ENCODE measurements around the gene VGF. TPM values are rescaled to one million over a fixed set of nuclear protein-coding genes. Genes with fewer than 3 reads are reported as not detected.
"Not testable (repeated sequence)": the region's sequence is repeated elsewhere in the genome, so short reads cannot be mapped to it uniquely, and the experiment has no call there.

VGF gene
- total RNA-seq, 1 donor from 2014 or later = 0.16 TPM

- H3K4me1 Mint-ChIP-seq (ENCODE audit: unreplicated experiment) = peaks cover 85% of the 10 kb centered on the region
Observed at GRCh38 chr7:101134399-101134980, 30.9 kb downstream of the VGF start.

GRCh38 chr7:101133621-101134398, 31.6 kb downstream of the VGF start:
- peak overlapping the region; percentile 47 for H3K4me3 Mint-ChIP-seq (ENCODE audit: unreplicated experiment)
- peak overlapping the region; percentile 97 for H3K27ac Mint-ChIP-seq (ENCODE audit: unreplicated experiment)
- peaks cover 88% of the 10 kb centered on the region for H3K4me1 Mint-ChIP-seq (ENCODE audit: unreplicated experiment)
- no peaks in the 10 kb centered on the region for H3K9me3 Mint-ChIP-seq (ENCODE audit: unreplicated experiment)
- DNase-seq (ENCODE audit: extremely low spot score, unreplicated experiment) = no peak
- TF ChIP-seq CTCF (IDR thresholded peaks at IDR 0.05) = no peak
- peaks cover 75% of the 10 kb centered on the region for H3K36me3 Mint-ChIP-seq (ENCODE audit: unreplicated experiment)
- no peaks in the 10 kb centered on the region for H3K27me3 Mint-ChIP-seq (ENCODE audit: unreplicated experiment)

More at GRCh38 chr7:101134399-101134980, 30.9 kb downstream of the VGF start:
- TF ChIP-seq CTCF (IDR thresholded peaks at IDR 0.05) = no peak
- Mint-ChIP-seq H3K9me3 (ENCODE audit: unreplicated experiment) (no peaks in the 10 kb centered on the region), H3K4me3 (ENCODE audit: unreplicated experiment) (peak overlapping the region; percentile 47), H3K36me3 (ENCODE audit: unreplicated experiment) (peaks cover 72% of the 10 kb centered on the region), H3K27ac (ENCODE audit: unreplicated experiment) (peak overlapping the region; percentile 97), H3K27me3 (ENCODE audit: unreplicated experiment) (no peaks in the 10 kb centered on the region)
- no peak for DNase-seq (ENCODE audit: extremely low spot score, unreplicated experiment)

GRCh38 chr7:101132626-101133600, 32.5 kb downstream of the VGF start:
- peaks cover 90% of the 10 kb centered on the region for H3K4me1 Mint-ChIP-seq (ENCODE audit: unreplicated experiment)
- DNase-seq (ENCODE audit: extremely low spot score, unreplicated experiment); H3K9me3 Mint-ChIP-seq (ENCODE audit: unreplicated experiment); H3K27me3 Mint-ChIP-seq (ENCODE audit: unreplicated experiment): not testable (repeated sequence)
- H3K36me3 Mint-ChIP-seq (ENCODE audit: unreplicated experiment) = peaks cover 77% of the 10 kb centered on the region
- peak overlapping the region; percentile 97 for H3K27ac Mint-ChIP-seq (ENCODE audit: unreplicated experiment)
- peak overlapping the region; percentile 39 for H3K4me3 Mint-ChIP-seq (ENCODE audit: unreplicated experiment)

- Mint-ChIP-seq H3K27me3 (ENCODE audit: unreplicated experiment) (no peaks in the 10 kb centered on the region), H3K36me3 (ENCODE audit: unreplicated experiment) (peaks cover 54% of the 10 kb centered on the region), H3K27ac (ENCODE audit: unreplicated experiment) (peak overlapping the region; percentile 100), H3K4me1 (ENCODE audit: unreplicated experiment) (peaks cover 93% of the 10 kb centered on the region), H3K9me3 (ENCODE audit: unreplicated experiment) (no peaks in the 10 kb centered on the region), H3K4me3 (ENCODE audit: unreplicated experiment) (peak overlapping the region; percentile 93)
- no peak for TF ChIP-seq CTCF (IDR thresholded peaks at IDR 0.05)
- no peak for DNase-seq (ENCODE audit: extremely low spot score, unreplicated experiment)
Observed at GRCh38 chr7:101129603-101130117, 35.7 kb downstream of the VGF start.

GRCh38 chr7:101128040-101128834, 37.1 kb downstream of the VGF start:
- Mint-ChIP-seq H3K4me3 (ENCODE audit: unreplicated experiment) (peak overlapping the region; percentile 93), H3K27me3 (ENCODE audit: unreplicated experiment) (no peaks in the 10 kb centered on the region), H3K9me3 (ENCODE audit: unreplicated experiment) (no peaks in the 10 kb centered on the region), H3K4me1 (ENCODE audit: unreplicated experiment) (peaks cover 90% of the 10 kb centered on the region), H3K36me3 (ENCODE audit: unreplicated experiment) (peaks cover 41% of the 10 kb centered on the region), H3K27ac (ENCODE audit: unreplicated experiment) (peak overlapping the region; percentile 100)
- TF ChIP-seq CTCF (IDR thresholded peaks at IDR 0.05) = no peak
- DNase-seq (ENCODE audit: extremely low spot score, unreplicated experiment) = no peak

Measured in osteocyte (in vitro differentiated cells).